ENCODE results near the gene WWC1.
"Not testable (repeated sequence)": the region's sequence is repeated elsewhere in the genome, so short reads cannot be mapped to it uniquely, and the experiment has no call there.

Gene WWC1

GRCh38 chr5:168430296-168430695 is 138.9 kb downstream of the WWC1 start:
- Histone ChIP-seq H3K36me3 (ENCODE audit: control insufficient read depth, insufficient read depth, low read length) (peaks cover 3% of the 10 kb centered on the region), H3K4me1 (ENCODE audit: control insufficient read depth, insufficient read depth, low read length) (peaks cover 9% of the 10 kb centered on the region), H3K9me3 (ENCODE audit: control insufficient read depth, low read length) (no peaks in the 10 kb centered on the region), H3K27ac (ENCODE audit: insufficient read depth, low read depth, low read length, poor library complexity, severe bottlenecking) (no peak overlapping the region), H3K4me3 (ENCODE audit: insufficient read depth, low read depth, low read length) (no peak overlapping the region), H3K27me3 (ENCODE audit: control insufficient read depth, insufficient read depth, low read length, poor library complexity, severe bottlenecking) (no peaks in the 10 kb centered on the region)
- 91 to 97% methylated on average over 4 of the region's 4 CpGs for WGBS, 2 experiments

- WGBS, 2 experiments = 92 to 97% methylated on average over 4 of the region's 4 CpGs
- peaks cover 9% of the 10 kb centered on the region for H3K4me1 ChIP-seq (ENCODE audit: control insufficient read depth, insufficient read depth, low read length)
- H3K27me3 ChIP-seq (ENCODE audit: control insufficient read depth, insufficient read depth, low read length, poor library complexity, severe bottlenecking) = no peaks in the 10 kb centered on the region
- no peak overlapping the region for H3K4me3 ChIP-seq (ENCODE audit: insufficient read depth, low read depth, low read length)
- no peaks in the 10 kb centered on the region for H3K9me3 ChIP-seq (ENCODE audit: control insufficient read depth, low read length)
- H3K27ac ChIP-seq (ENCODE audit: insufficient read depth, low read depth, low read length, poor library complexity, severe bottlenecking) = no peak overlapping the region
- H3K36me3 ChIP-seq (ENCODE audit: control insufficient read depth, insufficient read depth, low read length) = peaks cover 3% of the 10 kb centered on the region
Observed at GRCh38 chr5:168432903-168433302, 141.5 kb downstream of the WWC1 start.

- Histone ChIP-seq H3K4me3 (ENCODE audit: insufficient read depth, low read depth, low read length) (no peak overlapping the region), H3K36me3 (ENCODE audit: control insufficient read depth, insufficient read depth, low read length) (peaks cover 3% of the 10 kb centered on the region), H3K27ac (ENCODE audit: insufficient read depth, low read depth, low read length, poor library complexity, severe bottlenecking) (peak overlapping the region; percentile 73), H3K4me1 (ENCODE audit: control insufficient read depth, insufficient read depth, low read length) (peaks cover 9% of the 10 kb centered on the region), H3K9me3 (ENCODE audit: control insufficient read depth, low read length) (no peaks in the 10 kb centered on the region), H3K27me3 (ENCODE audit: control insufficient read depth, insufficient read depth, low read length, poor library complexity, severe bottlenecking) (no peaks in the 10 kb centered on the region)
- WGBS, 2 experiments = 65 to 70% methylated on average over 9 of the region's 9 CpGs
Observed at GRCh38 chr5:168434001-168434400, 142.6 kb downstream of the WWC1 start.

GRCh38 chr5:168434746-168435321 is 143.4 kb downstream of the WWC1 start:
- H3K9me3 ChIP-seq (ENCODE audit: control insufficient read depth, low read length) = no peaks in the 10 kb centered on the region
- no peak overlapping the region for H3K4me3 ChIP-seq (ENCODE audit: insufficient read depth, low read depth, low read length)
- peaks cover 3% of the 10 kb centered on the region for H3K36me3 ChIP-seq (ENCODE audit: control insufficient read depth, insufficient read depth, low read length)
- no peak overlapping the region for H3K27ac ChIP-seq (ENCODE audit: insufficient read depth, low read depth, low read length, poor library complexity, severe bottlenecking)
- no peaks in the 10 kb centered on the region for H3K27me3 ChIP-seq (ENCODE audit: control insufficient read depth, insufficient read depth, low read length, poor library complexity, severe bottlenecking)
- 83 to 84% methylated on average over 8 of the region's 8 CpGs for WGBS, 2 experiments
- peaks cover 9% of the 10 kb centered on the region for H3K4me1 ChIP-seq (ENCODE audit: control insufficient read depth, insufficient read depth, low read length)

DNA sequence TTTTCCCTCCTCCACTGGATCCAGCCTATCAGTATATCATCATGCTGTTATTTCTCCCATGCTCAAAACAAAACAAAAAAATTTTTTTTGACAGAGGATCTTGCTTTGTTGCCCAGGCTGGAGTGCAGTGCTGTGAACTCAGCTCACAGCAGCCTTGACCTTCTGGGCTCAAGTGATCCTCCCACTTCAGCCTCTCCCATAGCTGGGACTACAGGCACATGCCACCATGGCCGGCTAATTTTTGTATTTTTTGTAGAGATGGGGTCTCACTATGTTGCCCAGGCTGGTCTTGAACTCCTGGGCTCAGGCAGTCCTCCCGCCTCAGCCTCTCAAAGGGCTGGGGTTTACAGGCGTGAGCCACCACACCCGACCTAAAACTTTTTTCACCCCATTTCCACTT is 143.9 kb downstream of the WWC1 start:
- WGBS, 2 experiments = 93% methylated on average over 4 of the region's 4 CpGs
- not testable (repeated sequence) for H3K27ac ChIP-seq (ENCODE audit: insufficient read depth, low read depth, low read length, poor library complexity, severe bottlenecking)

DNA sequence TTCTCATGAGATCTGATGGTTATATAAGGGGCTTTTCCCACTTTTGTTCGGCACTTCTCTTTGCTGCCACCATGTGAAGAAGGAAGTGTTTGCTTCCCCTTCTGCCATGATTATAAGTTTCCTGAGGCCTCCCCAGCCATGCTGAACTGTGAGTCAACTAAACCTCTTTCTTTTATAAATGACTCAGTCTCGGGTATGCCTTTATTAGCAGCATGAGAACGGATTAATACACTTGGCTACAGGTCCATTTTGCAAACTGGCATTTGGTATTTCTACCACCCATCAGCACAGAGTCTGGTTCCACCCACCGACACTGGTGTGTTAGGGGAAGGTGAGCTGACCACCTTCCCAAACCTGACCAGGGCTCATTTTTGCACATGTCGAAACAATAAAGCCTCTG is 146.9 kb downstream of the WWC1 start:
- H3K27me3 ChIP-seq (ENCODE audit: control insufficient read depth, insufficient read depth, low read length, poor library complexity, severe bottlenecking) = no peaks in the 10 kb centered on the region
- no peaks in the 10 kb centered on the region for H3K36me3 ChIP-seq (ENCODE audit: control insufficient read depth, insufficient read depth, low read length)
- peaks cover 9% of the 10 kb centered on the region for H3K4me1 ChIP-seq (ENCODE audit: control insufficient read depth, insufficient read depth, low read length)
- H3K27ac ChIP-seq (ENCODE audit: insufficient read depth, low read depth, low read length, poor library complexity, severe bottlenecking) = no peak overlapping the region
- H3K9me3 ChIP-seq (ENCODE audit: control insufficient read depth, low read length) = no peaks in the 10 kb centered on the region
- 92 to 96% methylated on average over 4 to 5 of the region's 5 CpGs for WGBS, 2 experiments
- H3K4me3 ChIP-seq (ENCODE audit: insufficient read depth, low read depth, low read length) = no peak overlapping the region

More for the DNA sequence above, 143.9 kb downstream of the WWC1 start:
- not testable (repeated sequence) for H3K4me1 ChIP-seq (ENCODE audit: control insufficient read depth, insufficient read depth, low read length); H3K4me3 ChIP-seq (ENCODE audit: insufficient read depth, low read depth, low read length); H3K9me3 ChIP-seq (ENCODE audit: control insufficient read depth, low read length); H3K27me3 ChIP-seq (ENCODE audit: control insufficient read depth, insufficient read depth, low read length, poor library complexity, severe bottlenecking); H3K36me3 ChIP-seq (ENCODE audit: control insufficient read depth, insufficient read depth, low read length)

- Histone ChIP-seq H3K27me3 (ENCODE audit: control insufficient read depth, insufficient read depth, low read length, poor library complexity, severe bottlenecking) (no peaks in the 10 kb centered on the region), H3K4me3 (ENCODE audit: insufficient read depth, low read depth, low read length) (no peak overlapping the region), H3K9me3 (ENCODE audit: control insufficient read depth, low read length) (no peaks in the 10 kb centered on the region), H3K36me3 (ENCODE audit: control insufficient read depth, insufficient read depth, low read length) (no peaks in the 10 kb centered on the region), H3K4me1 (ENCODE audit: control insufficient read depth, insufficient read depth, low read length) (peaks cover 19% of the 10 kb centered on the region), H3K27ac (ENCODE audit: insufficient read depth, low read depth, low read length, poor library complexity, severe bottlenecking) (no peak overlapping the region)
Observed at GRCh38 chr5:168443533-168443932, 152.1 kb downstream of the WWC1 start.

DNA sequence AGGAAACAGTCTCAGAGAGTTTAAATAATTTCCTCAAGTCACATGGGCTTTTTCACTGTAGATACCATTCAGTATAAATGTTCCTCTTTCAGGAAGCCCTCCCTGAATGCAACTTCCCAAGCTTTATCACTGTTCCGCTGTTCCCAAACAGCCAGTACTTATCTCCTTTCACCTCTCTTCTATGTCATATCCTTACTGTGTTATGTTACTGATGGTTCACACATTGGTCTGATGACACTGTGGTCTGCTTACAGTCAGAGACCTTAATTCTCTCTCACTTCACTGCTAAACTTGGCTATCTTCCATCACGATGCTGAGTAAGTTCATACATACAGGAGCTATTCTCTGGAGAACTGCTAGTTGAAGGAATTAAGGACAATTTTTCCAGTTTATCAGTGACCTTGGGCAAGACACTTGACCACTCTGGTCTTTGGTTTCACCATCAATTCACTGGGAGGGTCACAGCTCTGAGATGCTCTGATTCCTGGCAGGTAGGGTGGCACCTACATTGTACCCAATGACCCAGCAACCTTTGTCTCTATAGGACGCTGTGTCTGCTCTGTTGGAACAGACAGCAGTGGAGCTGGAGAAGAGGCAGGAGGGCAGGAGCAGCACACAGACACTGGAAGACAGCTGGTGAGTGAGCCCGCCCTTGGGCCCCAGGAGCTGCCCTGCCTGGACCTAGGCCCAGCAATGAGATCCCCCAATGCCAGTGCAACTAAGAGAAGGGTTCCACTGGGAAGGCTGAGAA is 152.7 kb downstream of the WWC1 start:
- WGBS, 2 experiments = 83 to 85% methylated on average over 4 of the region's 4 CpGs
- H3K27me3 ChIP-seq (ENCODE audit: control insufficient read depth, insufficient read depth, low read length, poor library complexity, severe bottlenecking) = no peaks in the 10 kb centered on the region
- no peaks in the 10 kb centered on the region for H3K36me3 ChIP-seq (ENCODE audit: control insufficient read depth, insufficient read depth, low read length)
- H3K4me1 ChIP-seq (ENCODE audit: control insufficient read depth, insufficient read depth, low read length) = peaks cover 19% of the 10 kb centered on the region
- no peak overlapping the region for H3K4me3 ChIP-seq (ENCODE audit: insufficient read depth, low read depth, low read length)
- no peaks in the 10 kb centered on the region for H3K9me3 ChIP-seq (ENCODE audit: control insufficient read depth, low read length)
- H3K27ac ChIP-seq (ENCODE audit: insufficient read depth, low read depth, low read length, poor library complexity, severe bottlenecking) = no peak overlapping the region

DNA sequence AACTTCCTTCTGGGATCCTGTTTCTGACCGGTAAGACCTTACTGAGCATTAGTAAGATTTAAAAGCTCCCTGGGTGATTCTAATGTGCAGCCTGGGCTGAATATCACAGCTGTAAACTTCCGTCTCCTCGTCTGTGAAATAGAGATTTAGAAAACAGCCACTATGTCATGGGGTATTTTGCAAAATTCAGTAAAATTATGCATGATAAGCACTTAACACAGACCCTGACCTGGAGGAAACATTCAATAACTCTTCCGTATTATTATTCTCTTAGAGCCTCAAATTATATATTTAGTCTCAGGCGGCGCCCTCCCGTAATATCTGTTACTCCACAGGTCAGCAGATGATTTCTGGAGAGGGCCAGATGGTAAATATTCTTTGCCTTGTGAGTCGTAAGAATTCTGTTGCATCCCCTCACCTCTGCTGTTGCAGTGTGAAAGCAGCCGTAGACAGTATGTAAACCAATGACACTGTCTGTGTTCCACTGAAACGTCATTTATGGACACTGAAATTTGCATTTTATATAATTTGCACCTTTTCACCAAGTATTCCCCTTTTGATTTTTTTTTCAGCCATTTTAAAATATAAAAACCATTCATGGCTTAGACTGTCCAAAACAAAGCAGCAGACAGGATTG is 155.7 kb downstream of the WWC1 start:
- H3K9me3 ChIP-seq (ENCODE audit: control insufficient read depth, low read length) = no peaks in the 10 kb centered on the region
- H3K27ac ChIP-seq (ENCODE audit: insufficient read depth, low read depth, low read length, poor library complexity, severe bottlenecking) = peak overlapping the region; percentile 92
- H3K4me1 ChIP-seq (ENCODE audit: control insufficient read depth, insufficient read depth, low read length) = peaks cover 19% of the 10 kb centered on the region
- no peaks in the 10 kb centered on the region for H3K27me3 ChIP-seq (ENCODE audit: control insufficient read depth, insufficient read depth, low read length, poor library complexity, severe bottlenecking)
- H3K36me3 ChIP-seq (ENCODE audit: control insufficient read depth, insufficient read depth, low read length) = no peaks in the 10 kb centered on the region
- 91 to 93% methylated on average over 10 of the region's 10 CpGs for WGBS, 2 experiments
- H3K4me3 ChIP-seq (ENCODE audit: insufficient read depth, low read depth, low read length) = no peak overlapping the region

DNA sequence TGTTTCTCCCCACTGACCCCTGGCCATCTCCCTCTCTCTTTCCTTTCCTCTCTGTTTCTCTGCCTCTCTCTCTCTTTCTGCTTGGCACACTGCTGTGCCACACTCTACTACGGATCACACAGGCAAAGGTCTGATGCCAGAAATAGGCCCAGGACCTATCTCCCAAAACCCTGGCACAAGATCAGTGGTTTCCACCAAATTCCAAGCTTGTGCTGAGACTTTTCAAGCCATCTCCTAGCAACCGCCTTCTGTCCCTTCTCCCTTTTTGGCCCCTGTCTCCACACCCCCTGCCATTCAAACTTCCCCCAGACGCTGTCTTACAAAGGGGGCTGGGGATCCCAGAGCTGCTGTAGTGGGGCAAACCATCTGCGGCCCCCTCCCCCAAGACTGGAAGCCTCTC is 156.4 kb downstream of the WWC1 start:
- Histone ChIP-seq H3K27me3 (ENCODE audit: control insufficient read depth, insufficient read depth, low read length, poor library complexity, severe bottlenecking) (no peaks in the 10 kb centered on the region), H3K9me3 (ENCODE audit: control insufficient read depth, low read length) (no peaks in the 10 kb centered on the region), H3K36me3 (ENCODE audit: control insufficient read depth, insufficient read depth, low read length) (no peaks in the 10 kb centered on the region), H3K4me3 (ENCODE audit: insufficient read depth, low read depth, low read length) (no peak overlapping the region), H3K4me1 (ENCODE audit: control insufficient read depth, insufficient read depth, low read length) (peaks cover 19% of the 10 kb centered on the region), H3K27ac (ENCODE audit: insufficient read depth, low read depth, low read length, poor library complexity, severe bottlenecking) (peak overlapping the region; percentile 92)
- WGBS, 2 experiments = 46 to 52% methylated on average over 4 of the region's 4 CpGs

All from ectodermal cell (in vitro differentiated cells).